Activated gamma-delta T cell treated with anti-CD3 and anti-CD28 coated beads, Interleukin-2, amount 50 U/mL, for 16 hours (primary cell): ENCODE results near the gene PPP4C.
A peak's percentile ranks its signal among the peaks of the same experiment; 100 is the strongest.
"Not testable (repeated sequence)": the region's sequence is repeated elsewhere in the genome, so short reads cannot be mapped to it uniquely, and the experiment has no call there.

ENCODE experiments used
- DNase-seq: peaks from one replicate; pipeline ENCODE4 v3.0.0-alpha.2; 2020; ENCODE audit warnings: low read depth

The PPP4C gene

DNA sequence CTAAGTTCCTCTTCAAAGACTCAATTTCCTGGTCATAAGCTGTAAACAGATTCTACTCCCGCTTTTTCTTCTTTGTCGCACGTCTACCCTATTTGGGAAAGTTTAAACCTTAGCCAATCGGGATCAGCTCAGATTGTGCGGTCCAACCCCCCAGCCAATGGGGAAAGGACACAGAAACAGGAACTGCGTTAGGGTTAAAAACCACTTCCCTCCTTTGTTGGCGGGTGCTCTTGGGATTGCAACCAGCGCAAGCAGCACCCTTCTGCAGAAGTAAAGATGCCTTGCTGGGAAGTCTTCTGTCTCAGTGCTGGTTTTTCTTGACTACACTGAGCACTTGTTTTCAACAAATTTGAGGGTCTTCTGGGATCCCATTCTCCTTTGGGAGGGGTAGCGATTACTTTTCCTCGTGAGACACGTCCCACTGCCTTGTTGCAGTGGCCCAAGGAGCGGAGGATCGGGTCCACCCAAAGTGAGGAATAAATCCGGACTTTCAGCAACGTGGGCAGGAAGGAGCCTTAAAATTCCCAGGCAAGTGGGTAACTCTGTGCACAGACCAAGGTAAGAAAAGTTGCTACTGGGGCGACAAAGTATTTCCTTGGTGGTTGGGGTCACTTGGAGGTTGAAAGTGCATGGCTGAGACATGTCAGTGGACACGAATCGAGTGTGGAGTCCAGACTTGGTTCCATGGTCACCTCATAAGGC, 21.2 kb downstream of the PPP4C start:
- DNase-seq = no peak

DNA sequence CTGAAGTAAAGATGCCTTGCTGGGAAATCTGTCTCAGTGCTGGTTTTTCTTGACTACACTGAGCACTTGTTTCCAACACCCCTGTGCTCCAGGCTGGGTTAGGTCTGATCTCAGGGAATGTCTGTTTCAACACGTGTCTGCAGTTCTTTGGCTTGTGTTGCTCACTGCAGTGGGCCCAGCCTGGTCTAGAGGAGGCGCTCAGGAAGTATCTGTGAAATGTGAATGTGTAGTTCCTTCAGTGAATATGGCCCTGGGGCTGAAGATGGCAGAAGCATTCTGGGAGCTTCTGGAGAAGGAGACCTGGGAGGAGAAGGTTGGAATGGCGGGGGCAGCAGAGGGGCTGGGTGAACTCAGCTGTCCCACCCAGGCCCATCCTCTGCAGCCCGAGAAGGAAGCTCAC, 28.3 kb downstream of the PPP4C start:
- DNase-seq = no peak

- DNase-seq = no peak
Measured at GRCh38 chr16:30104492-30104891, 28.7 kb downstream of the PPP4C start.

- DNase-seq = no peak
Measured at GRCh38 chr16:30108059-30108850, 32.5 kb downstream of the PPP4C start.

DNA sequence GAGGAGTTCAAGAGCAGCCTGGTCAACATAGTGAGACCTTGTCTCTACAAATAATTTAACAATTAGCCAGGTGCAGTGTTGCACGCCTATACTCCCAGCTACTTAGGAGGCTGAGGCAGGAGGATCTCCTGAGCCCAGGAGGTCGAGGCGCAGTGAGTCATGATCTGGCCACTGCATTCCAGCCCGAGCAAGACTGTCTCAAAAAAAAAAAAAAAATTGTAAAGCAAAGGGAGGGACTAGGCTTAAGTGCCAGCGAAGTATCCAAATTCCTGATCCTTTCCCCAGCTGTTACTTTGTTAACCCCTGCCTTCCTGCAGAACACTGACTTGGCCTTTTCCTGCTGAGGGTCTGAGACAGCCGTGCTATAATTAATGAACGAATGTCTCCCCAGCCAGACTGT, 34.9 kb downstream of the PPP4C start:
- no peak for DNase-seq

DNA sequence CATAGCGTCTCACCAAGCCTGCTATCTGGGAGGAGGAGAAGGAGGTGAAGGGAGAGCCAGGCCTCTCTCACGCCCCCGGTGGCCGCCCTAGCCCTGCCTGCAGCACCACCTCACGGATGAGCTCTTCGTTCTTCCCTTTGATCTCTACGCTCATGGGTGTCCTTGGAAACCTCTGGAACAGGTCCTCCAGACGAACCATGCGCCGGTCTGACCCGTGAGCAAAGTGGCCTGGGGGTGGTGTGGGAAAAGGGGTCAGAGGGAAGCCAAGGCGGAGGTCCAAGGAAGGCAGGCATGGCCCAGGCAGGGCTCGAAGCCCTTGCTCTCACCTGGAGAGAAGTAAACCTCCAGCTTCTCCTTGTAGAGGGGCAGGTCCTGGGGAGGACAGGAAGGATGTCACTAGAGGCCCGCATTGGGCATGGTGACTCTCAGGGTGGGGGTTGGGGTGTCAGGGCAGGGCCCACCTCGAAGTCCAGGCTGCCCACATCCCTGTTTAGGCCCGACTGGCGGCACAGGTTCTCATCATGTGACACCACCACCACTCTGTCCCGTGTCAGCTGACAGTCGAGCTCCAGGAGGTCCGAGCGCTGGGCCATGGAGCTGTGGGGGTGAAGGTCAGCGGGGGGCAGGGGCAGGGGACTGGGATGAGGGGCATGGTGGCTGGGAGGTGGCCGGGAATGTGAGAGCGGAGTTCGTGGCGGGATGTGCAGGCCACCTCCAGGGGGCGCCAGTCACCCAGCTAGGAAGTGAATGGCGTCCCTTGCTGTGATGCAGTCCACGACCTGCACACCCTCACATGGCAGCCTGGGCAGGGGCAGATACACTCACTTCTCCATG, 36.6 kb downstream of the PPP4C start:
- DNase-seq = peak; percentile 27

GRCh38 chr16:30113031-30113710, 37.4 kb downstream of the PPP4C start, which contains the start of gene GDPD3:
Gene GDPD3 (minus strand): TSS chr16:30113537. CDS start chr16:30113478, 59 bp downstream.
- DNase-seq = no peak

- no peak for DNase-seq
Measured at GRCh38 chr16:30113711-30114333, 38.0 kb downstream of the PPP4C start.

DNA sequence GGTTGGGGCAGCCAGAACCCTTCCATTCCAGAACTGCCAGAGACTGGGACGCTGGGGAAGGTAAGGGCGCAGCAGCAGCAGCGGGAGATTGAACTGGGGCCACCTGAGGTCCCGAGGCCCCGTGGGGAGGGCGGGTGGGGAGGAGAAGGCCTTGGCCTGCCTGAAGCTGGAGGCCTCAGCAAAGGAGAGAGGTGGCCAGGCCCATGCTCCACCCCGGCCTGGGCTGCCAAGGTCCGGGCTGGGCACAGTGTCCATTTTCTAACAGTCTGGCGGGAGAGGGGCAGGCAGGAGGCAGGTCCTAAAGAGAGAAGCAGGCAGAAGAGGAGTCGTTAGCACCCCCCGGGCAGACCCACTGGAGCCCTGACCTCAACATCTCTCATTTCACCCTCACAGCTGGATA, 38.6 kb downstream of the PPP4C start:
- DNase-seq = no peak

DNA sequence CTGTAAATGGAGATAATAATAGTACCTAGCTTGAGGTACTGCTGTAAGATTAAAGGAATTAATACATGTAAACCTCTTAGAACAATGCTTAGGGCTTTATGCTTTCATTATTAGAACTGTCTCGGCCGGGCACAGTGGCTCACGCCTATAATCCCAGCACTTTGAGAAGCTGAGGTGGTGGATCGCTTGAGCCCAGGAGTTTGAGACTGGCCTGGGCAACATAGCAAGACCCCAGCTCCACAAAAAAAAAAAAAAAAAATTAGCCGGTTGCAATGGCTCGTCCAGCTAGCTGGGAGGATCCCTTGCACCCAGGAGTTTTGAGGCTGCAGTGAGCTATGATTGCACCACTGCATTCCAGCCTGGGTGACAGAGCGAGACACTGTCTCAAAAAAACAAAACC, 39.0 kb downstream of the PPP4C start:
- DNase-seq = not testable (repeated sequence)

- DNase-seq = no peak
Measured at GRCh38 chr16:30115238-30115637, 39.4 kb downstream of the PPP4C start.

DNA sequence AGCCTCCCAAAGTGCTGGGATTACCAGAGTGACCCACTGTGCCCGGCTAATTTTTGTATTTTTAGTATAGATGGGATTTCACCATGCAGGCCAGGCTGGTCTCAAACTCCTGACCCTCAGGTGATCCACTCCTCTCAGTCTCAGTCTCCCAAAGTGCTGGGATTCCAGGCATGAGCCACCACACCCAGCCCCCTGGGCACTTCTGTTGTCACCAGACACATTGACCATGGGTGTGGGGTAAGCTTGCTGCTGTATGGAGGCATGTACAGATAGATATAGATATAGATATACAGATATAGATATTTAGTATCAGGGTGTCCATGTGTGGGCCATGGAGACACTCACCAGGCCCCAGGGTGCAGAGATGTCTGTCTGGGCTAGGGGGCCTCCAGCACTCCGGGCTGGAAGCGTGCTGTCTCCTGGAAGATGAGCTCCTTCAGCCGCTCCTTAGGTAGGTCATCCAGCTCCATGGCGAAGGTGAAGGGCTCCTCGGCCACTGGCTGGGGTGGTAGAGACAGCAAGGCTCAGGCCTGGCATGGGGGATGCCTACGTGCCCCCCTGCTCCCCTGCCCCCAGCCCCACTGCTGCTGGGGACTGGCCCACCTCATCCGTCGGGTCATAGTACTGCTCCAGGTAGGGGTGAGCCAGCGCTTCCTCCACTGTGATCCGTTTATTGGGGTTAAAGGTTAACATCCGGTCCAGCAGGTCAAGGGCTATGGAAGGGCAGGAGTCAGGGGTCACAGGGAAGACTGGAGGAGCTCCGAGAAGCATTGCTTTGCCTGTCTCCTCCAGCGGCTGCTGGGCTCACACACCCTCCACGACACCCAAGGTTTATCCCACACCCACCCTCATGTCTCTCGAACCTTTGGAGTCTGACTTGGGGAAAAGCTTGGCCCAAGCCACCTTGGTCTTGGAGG, 40.8 kb downstream of the PPP4C start:
- no peak for DNase-seq

- DNase-seq = no peak
Measured at GRCh38 chr16:30117768-30118167, 42.0 kb downstream of the PPP4C start.

DNA sequence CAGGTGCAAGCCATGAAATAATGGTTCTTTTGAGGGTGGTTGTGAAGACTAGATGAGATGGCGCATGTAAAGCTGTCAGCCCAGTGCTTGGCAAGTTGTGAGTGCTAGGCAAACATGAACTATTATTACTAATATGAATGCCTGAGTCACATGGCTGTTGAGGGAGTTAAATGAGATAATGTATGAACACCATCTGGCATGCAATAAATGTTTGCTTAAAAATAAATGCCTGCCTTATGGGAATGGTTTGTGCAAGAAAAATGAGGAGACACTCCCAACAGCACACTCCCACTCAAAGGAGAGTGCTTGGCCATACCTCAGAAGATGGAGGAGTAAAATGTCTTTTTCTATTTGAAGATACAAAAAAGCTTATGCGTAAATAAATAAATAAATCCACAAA, 43.6 kb downstream of the PPP4C start:
- DNase-seq = no peak

- no peak for DNase-seq
Measured at GRCh38 chr16:30120340-30121105, 44.7 kb downstream of the PPP4C start.

DNA sequence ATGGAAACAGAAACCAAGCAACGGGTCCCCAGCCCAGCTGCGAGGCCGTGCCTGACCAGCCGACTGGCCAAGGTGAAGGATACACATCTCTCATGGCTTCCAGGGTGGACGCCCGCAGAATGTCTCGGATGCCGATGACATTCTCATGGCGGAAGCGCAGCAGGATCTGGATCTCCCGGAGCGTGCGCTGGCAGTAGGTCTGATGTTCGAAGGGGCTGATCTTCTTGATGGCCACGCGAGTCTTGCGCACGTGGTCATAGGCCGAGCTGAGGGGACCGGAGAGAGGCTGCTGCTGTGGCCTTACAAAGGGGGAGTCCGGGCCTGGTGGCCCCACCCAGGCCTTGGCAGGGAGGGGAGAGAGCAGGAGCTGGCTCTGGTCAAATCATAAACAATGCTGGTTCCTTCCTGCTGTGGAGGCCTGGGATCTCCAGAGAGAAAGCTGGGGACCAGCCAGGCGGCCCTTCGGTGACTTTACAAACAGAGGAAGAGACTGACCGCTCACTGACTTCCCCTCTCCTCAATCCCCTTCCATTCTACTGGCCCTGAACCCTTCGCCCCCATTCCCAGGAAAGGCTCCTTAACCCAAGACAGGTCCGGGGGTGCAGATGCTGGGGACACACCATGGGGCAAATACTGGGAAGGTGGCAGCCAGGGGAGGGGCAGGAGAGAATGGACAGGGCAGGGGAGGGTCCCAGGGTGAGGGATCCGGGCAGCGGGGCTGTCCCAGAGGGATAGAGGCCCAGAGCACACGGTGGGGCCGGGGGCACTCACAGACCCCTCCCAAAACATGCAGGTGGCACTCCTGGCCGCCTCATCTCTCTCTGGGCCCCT, 46.2 kb downstream of the PPP4C start:
- DNase-seq = no peak

DNA sequence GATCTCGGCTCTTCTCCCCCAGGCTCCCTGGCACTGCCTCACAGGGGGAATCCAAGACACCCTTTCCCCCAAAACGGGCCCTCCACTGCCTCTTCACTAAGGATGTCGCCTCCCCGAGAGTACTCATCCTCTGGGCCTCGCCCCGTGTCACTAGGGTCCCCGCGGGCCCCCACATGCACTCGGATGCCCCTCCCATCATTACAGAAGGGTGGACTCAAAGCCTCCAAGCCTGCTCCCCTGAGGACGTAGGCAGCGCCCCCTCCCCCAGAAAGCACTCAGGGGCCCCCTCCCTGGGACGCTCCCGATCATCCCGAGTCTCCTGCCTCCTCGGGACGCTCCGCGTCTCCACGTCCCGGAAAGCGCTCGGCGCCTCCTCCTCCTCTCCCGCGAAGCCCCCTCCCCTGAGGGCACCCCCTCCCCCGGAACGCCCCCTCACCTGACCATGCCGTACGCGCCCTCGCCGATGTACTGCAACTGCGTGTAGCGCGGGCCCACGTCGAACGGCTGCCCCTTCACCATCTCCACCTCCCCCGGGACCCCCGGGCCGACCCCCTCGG, 46.9 kb downstream of the PPP4C start:
- DNase-seq = no peak

GRCh38 chr16:30124985-30125379, 49.2 kb downstream of the PPP4C start:
- no peak for DNase-seq
